ENCODE results near the gene CDK6.

CDK6 gene

GRCh38 chr7:92714280-92714679 is 122.1 kb downstream of the CDK6 start:
- FAIRE-seq (no peak), DNase-seq (ENCODE audit: insufficient read length, low spot score) (no peak)
- no peak for TF ChIP-seq CTCF (IDR thresholded peaks at IDR 0.05; ENCODE audit: insufficient read depth, missing control alignments)

- DNase-seq (ENCODE audit: insufficient read length, low spot score) (no peak), FAIRE-seq (no peak)
- TF ChIP-seq CTCF (IDR thresholded peaks at IDR 0.05; ENCODE audit: insufficient read depth, missing control alignments): no peak
Observed at GRCh38 chr7:92709912-92710311, 126.5 kb downstream of the CDK6 start.

- no peak for TF ChIP-seq CTCF (IDR thresholded peaks at IDR 0.05; ENCODE audit: insufficient read depth, missing control alignments)
- DNase-seq (ENCODE audit: insufficient read length, low spot score) (no peak), FAIRE-seq (no peak)
Observed at GRCh38 chr7:92709150-92709549, 127.2 kb downstream of the CDK6 start.

GRCh38 chr7:92708111-92709042 is 128.0 kb downstream of the CDK6 start:
- no peak for FAIRE-seq
- TF ChIP-seq CTCF (IDR thresholded peaks at IDR 0.05; ENCODE audit: insufficient read depth, missing control alignments): no peak
- DNase-seq (ENCODE audit: insufficient read length, low spot score): no peak

- DNase-seq (ENCODE audit: insufficient read length, low spot score): no peak
- FAIRE-seq: no peak
- no peak for TF ChIP-seq CTCF (IDR thresholded peaks at IDR 0.05; ENCODE audit: insufficient read depth, missing control alignments)
Observed at GRCh38 chr7:92707435-92707834, 128.9 kb downstream of the CDK6 start.

GRCh38 chr7:92706563-92706962 is 129.8 kb downstream of the CDK6 start:
- DNase-seq (ENCODE audit: insufficient read length, low spot score) (no peak), FAIRE-seq (no peak)
- no peak for TF ChIP-seq CTCF (IDR thresholded peaks at IDR 0.05; ENCODE audit: insufficient read depth, missing control alignments)

GRCh38 chr7:92705831-92706230 is 130.5 kb downstream of the CDK6 start:
- no peak for DNase-seq (ENCODE audit: insufficient read length, low spot score)
- no peak for TF ChIP-seq CTCF (IDR thresholded peaks at IDR 0.05; ENCODE audit: insufficient read depth, missing control alignments)
- no peak for FAIRE-seq

All from D721Med (cell line).